HG02885 (cell line): ENCODE data around the gene STARD7.
"Not testable (repeated sequence)": the region's sequence is repeated elsewhere in the genome, so short reads cannot be mapped to it uniquely, and the experiment has no call there.

ENCODE experiments used
- ATAC-seq: cut with Tn5 transposase; IDR thresholded peaks from one replicate; pipeline ENCODE4 v1.9.1; 2021; ENCODE audit warnings: mild to moderate bottlenecking; ENCODE audit not compliant: unreplicated experiment, poor library complexity

Gene STARD7, protein sequence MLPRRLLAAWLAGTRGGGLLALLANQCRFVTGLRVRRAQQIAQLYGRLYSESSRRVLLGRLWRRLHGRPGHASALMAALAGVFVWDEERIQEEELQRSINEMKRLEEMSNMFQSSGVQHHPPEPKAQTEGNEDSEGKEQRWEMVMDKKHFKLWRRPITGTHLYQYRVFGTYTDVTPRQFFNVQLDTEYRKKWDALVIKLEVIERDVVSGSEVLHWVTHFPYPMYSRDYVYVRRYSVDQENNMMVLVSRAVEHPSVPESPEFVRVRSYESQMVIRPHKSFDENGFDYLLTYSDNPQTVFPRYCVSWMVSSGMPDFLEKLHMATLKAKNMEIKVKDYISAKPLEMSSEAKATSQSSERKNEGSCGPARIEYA

DNA sequence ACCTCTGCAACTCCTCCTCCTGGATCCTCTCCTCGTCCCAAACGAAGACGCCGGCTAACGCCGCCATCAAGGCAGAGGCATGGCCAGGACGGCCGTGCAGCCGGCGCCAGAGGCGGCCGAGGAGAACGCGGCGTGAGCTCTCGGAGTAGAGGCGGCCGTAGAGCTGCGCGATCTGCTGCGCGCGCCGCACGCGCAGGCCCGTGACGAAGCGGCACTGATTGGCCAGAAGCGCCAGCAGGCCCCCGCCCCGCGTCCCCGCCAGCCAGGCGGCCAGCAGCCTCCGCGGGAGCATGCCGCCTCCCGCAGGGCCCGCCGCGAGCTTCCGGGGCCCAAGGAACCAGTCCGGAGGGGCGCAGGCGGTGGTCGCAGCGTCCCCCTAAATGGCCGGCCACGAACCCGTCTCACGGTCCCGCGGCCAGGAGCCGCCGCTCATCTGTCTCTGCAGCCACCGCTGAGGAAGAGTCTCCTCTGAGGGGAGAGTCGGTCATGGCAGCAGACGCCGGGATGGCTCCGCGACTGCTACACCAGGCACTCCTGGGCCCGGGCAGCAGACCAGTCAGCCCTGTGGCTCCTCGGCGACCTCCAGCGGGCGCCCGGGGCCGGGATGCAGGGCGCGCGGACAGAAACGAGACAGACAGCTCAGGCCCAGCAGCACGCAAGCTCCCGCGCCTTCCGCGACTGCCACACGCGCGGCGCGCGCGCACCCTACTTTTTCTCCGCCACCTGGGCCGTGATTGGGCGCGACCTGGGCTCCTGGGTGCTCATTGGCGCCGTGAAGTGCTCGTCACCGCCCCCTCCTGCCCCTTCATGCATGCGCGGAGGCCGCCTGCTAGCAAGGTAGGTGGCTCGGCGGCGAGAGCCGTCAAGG, at the start of gene STARD7:
TSS of gene STARD7 (minus strand) at position 685 of the 868 bp plus-strand sequence. CDS start at position 292, 393 bp downstream.
- ATAC-seq: peak; percentile 90

DNA sequence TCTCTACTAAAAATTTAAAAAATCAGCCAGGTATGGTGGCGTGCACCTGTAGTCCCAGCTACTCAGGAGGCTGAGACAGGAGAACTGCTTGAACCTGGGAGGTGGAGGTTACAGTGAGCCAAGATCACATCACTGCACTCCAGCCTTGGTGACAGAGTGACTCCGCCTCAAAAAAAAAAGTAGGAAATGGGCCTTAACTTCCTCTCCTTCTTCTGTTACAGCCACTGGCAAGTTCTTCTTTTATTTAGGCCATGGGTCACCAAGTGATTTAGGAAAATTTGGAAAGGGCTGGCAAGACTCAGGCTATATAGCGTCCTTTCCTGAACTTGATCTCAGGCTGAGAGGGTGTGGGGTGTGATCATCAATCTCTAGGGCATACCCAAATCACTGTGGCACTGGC, 49.1 kb upstream of the STARD7 start:
- ATAC-seq: not testable (repeated sequence)

GRCh38 chr2:96256611-96257113, 48.0 kb upstream of the STARD7 start:
- no peak for ATAC-seq

DNA sequence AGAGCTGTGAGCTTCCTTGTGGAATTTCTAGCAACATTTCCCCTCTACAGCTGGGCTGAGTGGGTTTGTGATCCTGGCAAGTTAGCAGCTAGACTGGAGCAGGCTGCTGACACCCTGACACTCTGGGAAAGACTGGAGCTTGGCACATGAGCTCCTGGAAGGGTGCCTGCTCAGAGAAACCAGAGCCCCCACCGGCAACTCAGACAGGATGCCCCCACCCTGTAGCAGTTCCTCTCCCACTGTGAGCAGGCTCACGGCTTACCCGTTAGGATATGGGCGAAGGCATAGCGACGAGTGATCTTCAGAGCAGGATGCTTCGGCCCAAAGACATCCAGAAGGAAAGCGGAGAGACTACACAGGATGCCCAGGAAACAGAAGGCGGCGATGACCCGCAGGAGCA, 45.9 kb upstream of the STARD7 start:
- ATAC-seq: no peak

GRCh38 chr2:96253006-96253405, 44.4 kb upstream of the STARD7 start:
- no peak for ATAC-seq

DNA sequence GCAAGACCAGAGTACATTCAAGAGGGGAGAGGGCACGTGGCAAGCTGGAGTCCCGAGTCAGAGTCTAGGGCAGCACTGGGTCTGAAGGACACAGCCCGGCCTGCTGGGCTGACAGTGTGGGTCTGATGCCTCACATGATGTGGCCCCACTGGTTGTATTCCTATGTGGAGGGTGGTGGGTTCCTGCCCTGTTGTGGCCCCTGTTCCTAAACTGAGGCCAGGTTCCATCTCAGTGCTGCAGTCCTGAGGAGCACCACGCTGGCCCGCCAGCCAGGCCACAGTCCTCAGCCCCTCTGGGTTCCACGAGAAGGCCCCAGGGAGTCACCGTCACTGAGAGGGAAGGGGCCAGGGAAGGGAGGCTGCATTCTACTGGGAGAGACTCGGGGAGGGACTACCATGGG, 43.9 kb upstream of the STARD7 start:
- ATAC-seq: no peak

- no peak for ATAC-seq
Observed at GRCh38 chr2:96251721-96252292, 43.2 kb upstream of the STARD7 start.

- no peak for ATAC-seq
Observed at GRCh38 chr2:96250188-96250587, 41.6 kb upstream of the STARD7 start.

DNA sequence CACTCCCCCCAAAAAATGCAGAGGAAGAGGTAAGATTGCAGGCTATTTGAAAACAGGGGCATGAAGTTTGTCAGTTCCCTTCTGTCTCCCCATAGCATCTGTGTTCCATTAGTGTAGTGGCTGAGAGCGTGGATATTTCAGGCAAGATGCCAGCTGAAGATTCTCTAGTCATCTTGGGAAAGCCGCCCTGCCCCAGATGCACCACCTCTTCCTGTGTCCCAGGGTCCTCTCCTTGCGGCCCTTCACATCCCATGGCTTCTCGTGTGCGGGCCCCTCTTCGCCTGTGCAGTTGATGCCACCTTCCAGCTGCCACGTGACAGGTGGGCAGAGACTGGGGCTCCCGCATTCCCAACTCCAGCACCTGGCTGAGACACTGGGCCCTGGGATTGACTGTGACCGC, 41.0 kb upstream of the STARD7 start:
- ATAC-seq: no peak

- ATAC-seq: no peak
Observed at GRCh38 chr2:96248624-96249023, 40.0 kb upstream of the STARD7 start.

- ATAC-seq: no peak
Observed at GRCh38 chr2:96247896-96248295, 39.3 kb upstream of the STARD7 start.

- no peak for ATAC-seq
Observed at GRCh38 chr2:96247009-96247408, 38.4 kb upstream of the STARD7 start.

DNA sequence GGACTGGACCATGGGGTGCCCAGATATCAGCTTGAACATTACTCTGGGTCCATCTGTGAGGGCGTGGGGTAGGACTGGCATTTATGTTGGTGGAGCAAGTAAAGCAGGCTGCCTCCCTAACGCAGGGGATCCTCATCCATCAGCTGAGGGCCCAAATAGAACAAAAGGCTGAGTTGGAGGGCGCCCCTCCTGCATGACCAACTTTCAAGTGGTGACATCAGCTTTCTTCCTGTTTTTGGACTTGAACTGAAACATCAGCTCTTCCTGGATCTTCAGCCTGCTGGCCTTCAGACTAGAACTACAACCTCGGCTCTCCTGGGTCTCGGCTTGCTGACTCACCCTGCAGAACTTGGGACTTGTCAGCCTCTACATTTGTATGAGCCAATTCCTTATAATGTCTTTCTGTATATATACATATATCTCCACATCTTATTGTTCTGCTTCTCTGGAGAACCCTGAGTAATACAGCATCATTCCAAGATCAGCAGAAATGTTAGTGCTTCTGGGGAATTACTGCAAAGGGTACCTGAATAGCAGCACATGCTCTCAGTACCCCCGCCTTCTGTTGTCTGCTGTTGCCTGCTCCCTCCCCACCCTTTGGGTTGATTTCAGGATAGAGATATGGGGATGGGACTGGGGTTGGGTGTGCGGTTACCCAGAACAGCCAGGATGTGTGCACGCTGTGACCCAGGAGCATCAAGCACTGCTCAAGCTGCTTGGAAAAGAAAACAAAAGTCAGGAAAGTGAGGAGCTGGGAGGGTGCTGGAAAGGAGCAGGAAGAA, 37.2 kb upstream of the STARD7 start:
- ATAC-seq: no peak

- ATAC-seq: no peak
Observed at GRCh38 chr2:96243843-96244242, 35.2 kb upstream of the STARD7 start.

DNA sequence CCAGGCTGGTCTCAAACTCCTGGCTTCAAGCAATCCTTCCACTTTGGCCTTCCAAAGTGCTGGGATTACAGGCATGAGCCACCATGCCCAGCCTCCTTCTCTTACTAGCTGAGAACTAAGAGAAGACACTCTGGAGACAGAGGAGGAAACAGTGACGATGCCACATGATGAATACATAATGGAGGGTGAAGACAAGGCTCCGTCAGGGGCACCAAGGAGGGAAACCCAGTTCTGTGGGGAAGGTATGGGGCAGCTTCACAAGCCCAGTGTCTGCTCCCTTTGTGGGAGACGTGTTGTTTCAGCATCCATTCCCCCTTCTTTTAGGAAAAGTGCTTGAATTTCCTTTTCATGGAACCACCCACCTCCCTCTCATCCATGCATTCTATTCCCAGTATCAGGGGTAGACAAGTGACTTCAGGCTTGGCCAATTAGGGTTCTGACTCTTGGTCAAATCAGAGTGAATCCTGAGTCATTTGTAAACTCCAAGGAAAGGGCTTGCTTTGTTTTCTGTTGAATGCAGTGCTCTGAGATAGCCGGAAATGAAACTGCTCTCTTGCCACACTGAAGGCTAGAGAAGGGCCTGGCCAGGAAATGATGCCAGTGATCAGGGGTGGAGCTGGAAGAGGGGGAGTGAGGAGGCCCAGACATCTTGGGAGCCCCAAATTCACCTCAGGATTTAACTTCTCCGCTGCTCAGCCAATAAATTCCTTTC, 33.4 kb upstream of the STARD7 start:
- ATAC-seq: peak; percentile 85

DNA sequence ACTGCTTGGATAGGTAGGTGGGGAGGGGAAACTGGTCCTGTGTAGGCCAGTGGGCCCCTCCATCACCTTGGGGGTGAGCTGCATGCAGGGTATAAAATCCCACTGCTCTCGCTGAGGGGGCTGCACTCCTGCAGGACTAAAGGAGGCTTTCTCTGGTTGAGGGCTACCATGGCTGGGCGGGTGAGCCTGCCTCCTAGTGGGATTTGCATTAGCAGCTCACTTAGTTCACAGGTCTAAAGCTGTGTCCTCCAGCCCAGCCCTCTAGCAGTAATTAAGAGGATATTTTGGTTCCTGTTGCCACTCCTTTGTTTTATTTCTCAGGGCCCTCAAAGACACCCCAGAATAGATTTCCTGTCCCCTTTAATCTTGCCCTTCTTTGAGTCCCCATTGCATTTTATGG, 32.6 kb upstream of the STARD7 start:
- no peak for ATAC-seq

DNA sequence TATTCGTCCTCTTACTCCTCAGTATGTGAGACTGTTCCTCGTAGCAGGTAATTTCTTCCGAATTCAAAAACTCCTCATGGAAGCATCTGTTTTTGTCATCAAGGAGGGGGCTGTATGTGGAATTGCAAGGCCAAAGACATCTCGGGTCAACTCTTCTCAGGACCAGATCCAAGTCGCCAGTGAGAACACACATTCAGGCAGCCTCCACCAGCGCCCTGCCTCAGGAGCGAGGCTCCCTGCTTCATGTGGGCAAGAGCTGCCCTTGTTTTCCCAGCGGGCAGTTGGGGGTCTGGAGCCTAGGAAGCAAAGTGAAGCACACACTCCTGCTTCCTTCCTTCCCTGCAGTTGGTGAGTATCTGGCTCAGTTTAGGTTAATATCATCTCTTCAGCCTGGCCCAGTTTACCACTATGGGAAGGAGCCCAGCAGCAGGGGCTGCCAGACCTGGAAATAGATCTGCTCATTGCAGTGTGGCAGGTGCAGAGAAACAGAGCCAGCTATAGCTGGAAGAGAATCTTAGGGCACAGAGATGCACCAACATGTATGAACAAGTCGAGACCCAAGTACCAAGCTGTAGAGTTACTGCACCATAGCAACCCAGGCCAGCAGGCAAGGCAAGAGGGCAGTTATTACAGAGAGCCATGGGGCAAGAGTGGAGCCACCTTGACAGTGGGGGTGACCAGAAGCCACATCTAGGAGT, 31.9 kb upstream of the STARD7 start:
- ATAC-seq: no peak

GRCh38 chr2:96239745-96240264, 31.2 kb upstream of the STARD7 start:
- ATAC-seq: no peak

DNA sequence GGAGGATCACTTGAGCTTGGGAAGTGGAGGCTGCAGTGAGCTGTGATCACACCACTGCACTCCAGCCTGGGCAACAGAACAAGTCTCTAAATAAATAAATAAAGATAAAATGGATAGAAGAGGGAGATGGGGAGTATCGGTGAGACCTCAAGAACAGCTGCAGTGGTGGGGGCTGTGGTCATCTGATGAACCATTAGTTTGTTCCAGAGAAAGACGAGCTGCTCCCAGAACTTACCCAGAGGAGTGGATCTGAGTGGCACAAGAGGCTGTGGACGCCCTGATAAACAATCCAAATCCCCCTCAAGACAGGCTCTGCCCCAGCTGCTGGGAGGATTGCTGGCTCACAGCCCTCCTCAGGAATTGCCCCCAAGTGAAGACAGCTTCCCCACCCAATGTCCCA, 30.5 kb upstream of the STARD7 start:
- no peak for ATAC-seq
